Stomach (tissue), 4 donors: ENCODE data around the gene ISL2.

ENCODE experiments used
- POLR2A ChIP-seq, 4 donors: fragments of 450-650 bp; IDR thresholded peaks; one replicate each; pipeline ENCODE4 v1.6.1; 2016; ENCODE audit warnings: antibody characterized with exemption in 4 of 4, control low read depth in 2 of 4, mild to moderate bottlenecking in 1 of 4, moderate library complexity in 1 of 4
- POLR2AphosphoS5 ChIP-seq, 3 donors: sonication (generic); formaldehyde crosslinking; IDR thresholded peaks; one replicate each; pipeline ENCODE4 v1.6.1; 2016; ENCODE audit warnings: antibody characterized with exemption in 3 of 3
- TF ChIP-seq, protein P1 (sequence below), 7 experiments: fragments of 450-650 bp in 4 of 7; fragments of 200-600 bp in 3 of 7; sonication (generic) in 3 of 7; IDR thresholded peaks; one replicate each; pipeline ENCODE4 v1.5.1; 2016 to 2019; ENCODE audit warnings: antibody characterized with exemption in 7 of 7, control low read depth in 2 of 7, mild to moderate bottlenecking in 1 of 7

DNA sequence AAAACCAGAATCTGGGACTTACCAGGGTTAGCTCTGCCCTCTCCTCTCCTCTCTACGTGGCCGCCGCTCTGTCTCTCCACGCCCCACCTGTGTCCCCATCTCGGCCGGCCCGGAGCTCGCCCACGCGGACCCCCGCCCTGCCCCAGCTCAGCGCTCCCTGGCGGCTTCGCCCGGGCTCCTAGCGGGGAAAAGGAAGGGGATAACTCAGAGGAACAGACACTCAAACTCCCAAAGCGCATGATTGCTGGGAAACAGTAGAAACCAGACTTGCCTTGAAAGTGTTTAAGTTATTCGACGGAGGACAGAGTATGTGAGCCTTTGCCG is 5.4 kb downstream of the ISL2 start:
- TF ChIP-seq, protein P1, sequence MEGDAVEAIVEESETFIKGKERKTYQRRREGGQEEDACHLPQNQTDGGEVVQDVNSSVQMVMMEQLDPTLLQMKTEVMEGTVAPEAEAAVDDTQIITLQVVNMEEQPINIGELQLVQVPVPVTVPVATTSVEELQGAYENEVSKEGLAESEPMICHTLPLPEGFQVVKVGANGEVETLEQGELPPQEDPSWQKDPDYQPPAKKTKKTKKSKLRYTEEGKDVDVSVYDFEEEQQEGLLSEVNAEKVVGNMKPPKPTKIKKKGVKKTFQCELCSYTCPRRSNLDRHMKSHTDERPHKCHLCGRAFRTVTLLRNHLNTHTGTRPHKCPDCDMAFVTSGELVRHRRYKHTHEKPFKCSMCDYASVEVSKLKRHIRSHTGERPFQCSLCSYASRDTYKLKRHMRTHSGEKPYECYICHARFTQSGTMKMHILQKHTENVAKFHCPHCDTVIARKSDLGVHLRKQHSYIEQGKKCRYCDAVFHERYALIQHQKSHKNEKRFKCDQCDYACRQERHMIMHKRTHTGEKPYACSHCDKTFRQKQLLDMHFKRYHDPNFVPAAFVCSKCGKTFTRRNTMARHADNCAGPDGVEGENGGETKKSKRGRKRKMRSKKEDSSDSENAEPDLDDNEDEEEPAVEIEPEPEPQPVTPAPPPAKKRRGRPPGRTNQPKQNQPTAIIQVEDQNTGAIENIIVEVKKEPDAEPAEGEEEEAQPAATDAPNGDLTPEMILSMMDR (IDR thresholded peaks at IDR 0.05) = no peak
- TF ChIP-seq POLR2AphosphoS5 (IDR thresholded peaks at IDR 0.05) (no peak), POLR2A (IDR thresholded peaks at IDR 0.05) (no peak)
